ENCODE measurements around the gene CREB1. TPM values are rescaled to one million over a fixed set of nuclear protein-coding genes. Genes with fewer than 3 reads are reported as not detected.
A peak's percentile ranks its signal among the peaks of the same experiment; 100 is the strongest.

The CREB1 gene
- total and polyA plus RNA-seq, 9 of the 15 experiments (the other 6 are each of a cell fraction or from before 2014, with no cell fraction given) = 8.9 to 51.3 (median 19.5) TPM

DNA sequence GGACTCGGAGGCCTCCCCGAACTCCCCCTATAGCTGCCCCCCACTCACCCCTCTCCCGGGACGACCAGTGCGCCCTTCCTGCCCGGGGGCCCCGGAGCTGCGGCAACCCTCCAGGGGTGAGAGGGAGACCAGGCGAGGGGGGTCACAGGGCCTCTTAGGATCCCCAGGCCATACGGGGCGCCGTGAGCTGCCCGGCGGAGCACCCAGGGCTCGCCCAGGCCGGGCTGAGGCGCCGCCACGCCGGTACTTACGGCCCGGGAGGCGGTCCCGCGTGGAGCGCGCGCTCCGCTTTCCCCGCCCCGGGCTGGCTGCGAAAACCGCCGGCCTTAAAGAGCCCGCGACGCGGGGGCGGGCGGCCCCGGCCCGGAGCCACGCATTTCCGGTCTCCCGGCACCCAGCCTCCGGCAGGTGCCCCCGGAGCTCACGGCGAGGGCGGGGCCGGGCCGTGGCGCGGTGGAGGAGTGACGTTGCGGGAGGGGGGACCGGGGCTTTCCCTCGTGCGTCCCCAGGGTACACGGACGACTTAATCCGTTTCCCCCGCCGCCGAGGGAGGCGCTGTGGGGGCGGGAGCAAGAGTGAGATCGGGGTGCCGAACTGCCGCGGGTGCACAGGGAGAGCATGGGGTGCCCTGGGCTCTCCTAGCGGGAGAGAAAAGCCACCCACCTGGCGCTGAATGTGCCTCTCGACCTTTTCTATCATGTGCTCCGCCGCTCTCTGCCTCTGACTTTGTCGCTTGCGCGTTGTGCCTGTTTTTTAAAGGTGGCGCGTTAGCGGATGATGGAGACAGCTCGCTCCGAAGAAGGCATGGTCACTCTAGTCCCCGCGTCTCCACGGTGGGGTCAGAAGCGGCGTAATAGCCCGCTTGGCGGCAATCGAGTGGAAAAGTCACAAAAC is 95.5 kb downstream of the CREB1 start, which contains the start of gene METTL21A (continued):
- TF ChIP-seq, protein P1, sequence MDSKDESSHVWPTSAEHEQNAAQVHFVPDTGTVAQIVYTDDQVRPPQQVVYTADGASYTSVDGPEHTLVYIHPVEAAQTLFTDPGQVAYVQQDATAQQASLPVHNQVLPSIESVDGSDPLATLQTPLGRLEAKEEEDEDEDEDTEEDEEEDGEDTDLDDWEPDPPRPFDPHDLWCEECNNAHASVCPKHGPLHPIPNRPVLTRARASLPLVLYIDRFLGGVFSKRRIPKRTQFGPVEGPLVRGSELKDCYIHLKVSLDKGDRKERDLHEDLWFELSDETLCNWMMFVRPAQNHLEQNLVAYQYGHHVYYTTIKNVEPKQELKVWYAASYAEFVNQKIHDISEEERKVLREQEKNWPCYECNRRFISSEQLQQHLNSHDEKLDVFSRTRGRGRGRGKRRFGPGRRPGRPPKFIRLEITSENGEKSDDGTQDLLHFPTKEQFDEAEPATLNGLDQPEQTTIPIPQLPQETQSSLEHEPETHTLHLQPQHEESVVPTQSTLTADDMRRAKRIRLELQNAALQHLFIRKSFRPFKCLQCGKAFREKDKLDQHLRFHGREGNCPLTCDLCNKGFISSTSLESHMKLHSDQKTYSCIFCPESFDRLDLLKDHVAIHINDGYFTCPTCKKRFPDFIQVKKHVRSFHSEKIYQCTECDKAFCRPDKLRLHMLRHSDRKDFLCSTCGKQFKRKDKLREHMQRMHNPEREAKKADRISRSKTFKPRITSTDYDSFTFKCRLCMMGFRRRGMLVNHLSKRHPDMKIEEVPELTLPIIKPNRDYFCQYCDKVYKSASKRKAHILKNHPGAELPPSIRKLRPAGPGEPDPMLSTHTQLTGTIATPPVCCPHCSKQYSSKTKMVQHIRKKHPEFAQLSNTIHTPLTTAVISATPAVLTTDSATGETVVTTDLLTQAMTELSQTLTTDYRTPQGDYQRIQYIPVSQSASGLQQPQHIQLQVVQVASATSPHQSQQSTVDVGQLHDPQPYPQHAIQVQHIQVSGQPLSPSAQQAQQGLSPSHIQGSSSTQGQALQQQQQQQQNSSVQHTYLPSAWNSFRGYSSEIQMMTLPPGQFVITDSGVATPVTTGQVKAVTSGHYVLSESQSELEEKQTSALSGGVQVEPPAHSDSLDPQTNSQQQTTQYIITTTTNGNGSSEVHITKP (IDR thresholded peaks at IDR 0.05; ENCODE audit: partially characterized antibody) = peak; percentile 77
- peak; percentile 93 to 95 for TF ChIP-seq MAZ (CRISPR knock-in tag; conservative IDR thresholded peaks at IDR 0.05 in 1 of 2, IDR thresholded peaks at IDR 0.05 in 1 of 2)
- TF ChIP-seq, protein P2, sequence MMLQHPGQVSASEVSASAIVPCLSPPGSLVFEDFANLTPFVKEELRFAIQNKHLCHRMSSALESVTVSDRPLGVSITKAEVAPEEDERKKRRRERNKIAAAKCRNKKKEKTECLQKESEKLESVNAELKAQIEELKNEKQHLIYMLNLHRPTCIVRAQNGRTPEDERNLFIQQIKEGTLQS (IDR thresholded peaks at IDR 0.05) = no peak
- TF ChIP-seq, protein P2 (CRISPR knock-in tag; conservative IDR thresholded peaks at IDR 0.05) = no peak
- TF ChIP-seq GABPB1 (CRISPR knock-in tag; IDR thresholded peaks at IDR 0.05) = peak; percentile 90
- TF ChIP-seq, protein P3, sequence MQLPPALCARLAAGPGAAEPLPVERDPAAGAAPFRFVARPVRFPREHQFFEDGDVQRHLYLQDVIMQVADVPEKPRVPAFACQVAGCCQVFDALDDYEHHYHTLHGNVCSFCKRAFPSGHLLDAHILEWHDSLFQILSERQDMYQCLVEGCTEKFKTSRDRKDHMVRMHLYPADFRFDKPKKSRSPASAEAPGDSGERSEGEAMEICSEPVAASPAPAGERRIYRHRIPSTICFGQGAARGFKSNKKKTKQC (CRISPR knock-in tag; IDR thresholded peaks at IDR 0.05) = 0 out of 2 replicates have a peak, but pooled peaks have one; percentile 34
- TF ChIP-seq GATAD2B (IDR thresholded peaks at IDR 0.05; ENCODE audit: borderline replicate concordance) = peak; percentile 37; the same call in 1 of the 2 replicates
- peak; percentile 30; the same call in 1 of the 2 replicates for TF ChIP-seq HCFC1 (IDR thresholded peaks at IDR 0.05; ENCODE audit: low read depth, low read length)
- TF ChIP-seq, protein P4, sequence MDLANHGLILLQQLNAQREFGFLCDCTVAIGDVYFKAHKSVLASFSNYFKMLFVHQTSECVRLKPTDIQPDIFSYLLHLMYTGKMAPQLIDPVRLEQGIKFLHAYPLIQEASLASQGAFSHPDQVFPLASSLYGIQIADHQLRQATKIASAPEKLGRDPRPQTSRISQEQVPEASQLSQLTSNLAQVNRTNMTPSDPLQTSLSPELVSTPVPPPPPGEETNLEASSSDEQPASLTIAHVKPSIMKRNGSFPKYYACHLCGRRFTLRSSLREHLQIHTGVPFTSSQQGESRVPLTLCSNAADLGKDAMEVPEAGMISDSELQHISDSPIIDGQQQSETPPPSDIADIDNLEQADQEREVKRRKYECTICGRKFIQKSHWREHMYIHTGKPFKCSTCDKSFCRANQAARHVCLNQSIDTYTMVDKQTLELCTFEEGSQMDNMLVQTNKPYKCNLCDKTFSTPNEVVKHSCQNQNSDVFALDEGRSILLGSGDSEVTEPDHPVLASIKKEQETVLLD (IDR thresholded peaks at IDR 0.05) = peak; percentile 69; the same call in 1 of the 2 replicates
- peak; percentile 84 for TF ChIP-seq EGR1 (conservative IDR thresholded peaks at IDR 0.05)
- no peak; the same call in 1 of the 2 replicates for TF ChIP-seq SMARCE1 (IDR thresholded peaks at IDR 0.05)
- TF ChIP-seq ZNF75A (CRISPR knock-in tag; IDR thresholded peaks at IDR 0.05) = no peak
- peak; percentile 66 for TF ChIP-seq U2AF1 (optimal IDR thresholded peaks at IDR 0.05; ENCODE audit: low read depth, low read length)
- TF ChIP-seq OTX1 (CRISPR knock-in tag; IDR thresholded peaks at IDR 0.05) = no peak
- TF ChIP-seq NFRKB (IDR thresholded peaks at IDR 0.05; ENCODE audit: low read depth) = peak; percentile 73
- no peak for TF ChIP-seq KLF1 (tag; IDR thresholded peaks at IDR 0.05)
- TF ChIP-seq ATF1 (CRISPR knock-in tag; IDR thresholded peaks at IDR 0.05) = no peak
- peak; percentile 94 for TF ChIP-seq ATF1 (tag; IDR thresholded peaks at IDR 0.05)

Data from K562 (cell line).